Activated CD4-positive, alpha-beta T cell treated with anti-CD3 and anti-CD28 coated beads, Interleukin-2, amount 50 U/mL, for 16 hours (primary cell): Measurements from ENCODE around the gene TRIM69.
"Not testable (repeated sequence)": the region's sequence is repeated elsewhere in the genome, so short reads cannot be mapped to it uniquely, and the experiment has no call there.

Source experiments
- DNase-seq: peaks from one replicate; pipeline ENCODE4 v3.0.0-alpha.2; 2020

TRIM69 gene

DNA sequence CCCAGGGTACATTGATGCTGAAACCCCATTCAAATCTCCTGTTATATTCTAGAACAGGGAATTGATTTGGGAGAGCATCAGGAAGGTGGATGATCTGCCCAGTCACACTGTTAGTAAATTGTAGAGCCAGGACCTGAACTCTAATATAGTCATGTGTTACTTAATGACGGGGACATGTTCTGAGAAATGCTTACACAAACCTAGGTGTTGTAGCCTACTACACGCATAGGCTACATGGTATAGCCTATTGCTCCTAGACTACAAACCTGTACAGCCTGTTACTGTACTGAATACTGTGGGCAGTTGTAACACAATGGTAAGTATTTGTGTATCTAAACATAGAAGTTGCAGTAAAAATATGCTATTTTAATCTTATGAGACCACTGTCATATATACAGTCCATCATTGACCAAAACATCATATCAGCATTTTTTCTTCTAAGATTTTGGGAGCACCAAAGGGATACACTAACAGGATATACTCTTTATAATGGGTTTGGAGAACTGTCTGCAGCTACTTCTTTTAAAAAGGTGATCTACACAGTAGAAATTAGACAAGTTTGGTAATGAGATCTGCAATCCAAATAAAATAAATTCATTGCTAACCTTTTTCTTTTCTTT, 19.2 kb upstream of the TRIM69 start:
- DNase-seq, result no peak

DNA sequence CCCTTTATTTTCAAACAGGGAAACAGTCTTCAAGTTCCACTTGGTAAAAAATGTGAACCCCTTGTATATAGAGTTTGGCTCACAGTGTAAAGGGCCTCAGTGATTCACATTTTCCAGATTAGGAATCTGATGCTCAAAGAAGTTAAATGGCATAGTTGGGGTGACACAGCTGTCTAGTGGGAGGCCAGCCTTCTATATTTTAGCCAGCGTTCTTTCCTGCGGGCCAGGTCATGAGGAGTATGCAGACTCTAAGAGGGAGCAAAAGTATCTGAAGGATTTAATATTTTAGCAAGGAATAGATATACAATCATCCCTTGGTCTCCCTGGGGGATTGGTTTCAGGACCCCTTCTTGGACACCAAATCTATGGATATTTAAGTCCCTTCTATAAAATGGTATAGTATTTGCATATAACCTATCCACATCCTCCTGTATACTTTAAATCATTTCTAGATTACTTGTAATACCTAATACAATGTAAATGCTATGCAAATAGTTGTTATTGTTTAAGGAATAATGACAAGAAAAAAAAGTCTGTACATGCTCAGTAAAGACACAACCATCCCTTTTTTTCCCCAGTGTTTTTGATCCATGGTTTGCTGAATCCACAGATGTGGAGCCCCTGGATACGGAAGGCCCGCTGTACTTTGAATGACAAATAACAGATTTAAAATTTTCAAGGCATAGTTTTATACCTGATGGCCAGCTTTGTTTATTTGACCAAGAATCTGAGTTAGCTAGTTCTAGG, 18.0 kb upstream of the TRIM69 start:
- no peak for DNase-seq

DNA sequence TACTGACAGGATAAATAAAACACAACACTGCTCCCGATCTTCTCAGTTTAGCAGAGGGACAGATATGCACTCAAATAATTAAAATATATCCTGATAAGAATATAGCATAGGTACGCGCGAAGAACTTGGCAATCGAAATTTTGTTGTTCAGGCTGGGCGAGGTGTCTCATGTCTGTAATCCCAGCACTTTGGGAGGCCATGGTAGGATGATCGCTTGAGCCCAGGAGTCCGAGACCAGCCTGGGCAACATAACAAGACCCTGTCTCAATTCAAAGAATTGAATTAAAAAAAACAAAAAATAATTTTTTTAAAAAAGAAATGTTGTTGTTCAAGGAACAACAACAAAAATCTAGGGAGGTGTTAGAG, 17.4 kb upstream of the TRIM69 start:
- no peak for DNase-seq

DNA sequence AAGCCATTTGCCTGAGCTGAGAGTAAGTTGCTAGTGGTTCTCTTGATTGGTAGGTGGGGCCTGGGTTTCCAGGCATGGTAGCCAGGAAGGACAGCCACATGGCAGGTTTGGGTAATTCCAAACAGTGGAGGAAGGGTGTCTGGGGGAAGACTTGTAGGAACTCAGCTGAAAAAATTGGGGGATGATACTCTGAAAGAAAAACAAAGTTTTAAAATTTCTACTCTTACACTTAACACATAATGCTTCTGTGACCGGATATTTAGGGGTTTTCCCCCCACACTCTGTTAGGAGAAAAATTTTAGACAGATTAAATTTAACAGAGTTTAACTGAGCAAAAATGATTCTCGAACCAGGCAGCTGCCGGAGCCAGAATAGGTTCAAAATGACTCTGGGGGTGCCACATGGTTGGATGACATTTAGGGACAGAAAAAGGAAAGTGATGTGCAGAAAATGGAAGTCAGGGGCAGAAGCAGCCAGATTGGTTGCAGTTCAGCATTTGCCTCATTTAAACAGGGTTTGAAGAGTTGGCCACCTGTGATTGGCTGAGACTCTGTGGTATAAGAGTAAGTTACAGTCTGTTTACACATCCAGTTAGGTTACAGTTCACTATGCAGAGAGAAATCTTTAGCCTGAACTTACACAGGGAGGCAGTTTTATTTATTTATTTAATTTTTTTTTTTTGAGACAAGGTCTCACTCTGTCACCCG, 16.9 kb upstream of the TRIM69 start:
- DNase-seq, result peak; percentile 88

DNA sequence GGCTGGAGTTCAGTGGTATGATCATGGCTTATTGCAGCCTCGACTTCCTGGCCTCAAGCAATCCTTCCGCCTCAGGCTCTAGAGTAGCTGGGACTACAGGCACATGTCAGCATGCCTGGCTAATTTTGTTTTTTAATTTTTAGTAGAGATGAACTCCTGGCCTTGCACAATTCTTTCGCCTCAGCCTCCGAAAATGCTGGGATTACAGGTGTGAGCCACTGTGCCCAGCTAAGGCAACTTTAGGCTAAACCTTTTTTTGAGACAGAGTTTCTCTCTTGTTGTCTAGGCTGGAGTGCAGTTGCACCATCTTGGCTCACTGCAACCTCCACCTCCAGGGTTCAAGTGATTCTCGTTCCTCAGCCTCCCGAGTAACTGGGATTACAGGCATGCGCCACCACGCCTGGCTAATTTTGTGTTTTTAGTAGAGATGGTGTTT, 16.3 kb upstream of the TRIM69 start:
- DNase-seq, result not testable (repeated sequence)

DNA sequence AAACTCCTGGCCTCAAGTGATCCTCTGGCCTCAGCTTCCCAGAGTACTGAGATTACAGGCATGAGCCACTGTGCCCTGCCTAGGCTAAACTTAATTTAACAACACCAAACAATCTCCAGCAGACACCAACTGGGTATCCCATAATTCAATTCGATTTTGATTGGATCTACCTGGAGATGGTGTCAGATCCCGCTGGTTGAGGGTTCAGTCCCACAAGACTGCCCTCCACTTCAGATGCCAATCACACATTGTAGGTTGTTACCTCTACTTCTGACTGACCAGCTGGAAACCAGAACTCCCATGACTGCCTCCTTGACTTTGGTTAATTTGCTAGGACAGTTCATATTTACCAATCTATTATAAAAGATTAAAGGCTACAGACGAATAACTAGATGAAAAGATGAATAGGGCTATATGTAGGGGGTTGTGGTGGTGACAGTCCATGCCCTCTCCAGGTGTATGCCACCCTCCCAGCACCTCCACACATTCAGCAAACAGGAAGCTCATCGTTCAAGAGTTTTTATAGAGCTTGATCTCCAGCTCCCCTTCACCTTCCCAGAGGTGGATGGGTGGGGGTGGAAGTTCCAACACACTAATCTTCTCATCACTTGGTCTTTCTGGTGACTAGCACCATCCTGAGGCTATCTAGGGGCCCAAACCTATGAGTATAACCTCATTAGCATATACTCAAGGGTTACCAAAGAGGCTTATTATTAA, 15.7 kb upstream of the TRIM69 start:
- no peak for DNase-seq

DNA sequence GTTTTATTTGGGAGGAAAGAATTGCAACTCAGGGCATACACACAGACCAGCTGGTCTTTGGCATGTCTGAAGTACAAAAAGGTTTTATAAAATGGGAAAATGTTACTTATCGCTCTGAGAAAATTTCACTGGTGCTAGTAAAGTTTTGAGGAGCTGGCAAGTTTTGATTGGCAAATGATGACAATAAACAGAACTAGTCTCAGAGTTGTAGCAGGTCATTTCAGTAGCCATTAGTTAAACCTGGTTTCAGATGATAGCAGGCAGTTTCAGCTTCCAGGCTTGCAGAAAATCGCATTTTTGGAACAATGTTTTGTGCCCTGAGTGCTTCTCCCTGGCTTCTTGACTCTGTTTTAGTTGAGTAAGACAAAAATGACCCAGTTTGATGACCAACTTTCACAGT, 14.3 kb upstream of the TRIM69 start:
- DNase-seq, result no peak

DNA sequence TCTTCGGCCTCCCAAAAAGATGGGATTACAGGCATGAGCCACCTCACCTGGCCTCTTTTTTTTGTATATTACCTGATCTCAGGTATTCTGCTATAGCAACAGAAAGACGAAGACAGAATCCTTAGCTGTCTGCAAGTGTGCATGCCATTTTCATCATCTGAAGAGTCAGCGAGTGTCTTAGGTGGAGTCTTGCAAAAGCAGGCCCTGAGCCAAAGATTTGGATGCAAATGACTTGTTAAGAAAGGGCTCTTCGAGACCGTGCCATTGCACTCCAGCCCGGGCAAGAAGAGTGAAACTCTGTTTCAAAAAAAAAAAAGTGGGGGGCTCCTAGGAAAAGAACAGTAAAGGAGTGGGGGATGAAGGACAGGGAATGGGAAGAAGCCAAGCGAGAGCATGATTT, 10.2 kb upstream of the TRIM69 start:
- peak; percentile 42 for DNase-seq

DNA sequence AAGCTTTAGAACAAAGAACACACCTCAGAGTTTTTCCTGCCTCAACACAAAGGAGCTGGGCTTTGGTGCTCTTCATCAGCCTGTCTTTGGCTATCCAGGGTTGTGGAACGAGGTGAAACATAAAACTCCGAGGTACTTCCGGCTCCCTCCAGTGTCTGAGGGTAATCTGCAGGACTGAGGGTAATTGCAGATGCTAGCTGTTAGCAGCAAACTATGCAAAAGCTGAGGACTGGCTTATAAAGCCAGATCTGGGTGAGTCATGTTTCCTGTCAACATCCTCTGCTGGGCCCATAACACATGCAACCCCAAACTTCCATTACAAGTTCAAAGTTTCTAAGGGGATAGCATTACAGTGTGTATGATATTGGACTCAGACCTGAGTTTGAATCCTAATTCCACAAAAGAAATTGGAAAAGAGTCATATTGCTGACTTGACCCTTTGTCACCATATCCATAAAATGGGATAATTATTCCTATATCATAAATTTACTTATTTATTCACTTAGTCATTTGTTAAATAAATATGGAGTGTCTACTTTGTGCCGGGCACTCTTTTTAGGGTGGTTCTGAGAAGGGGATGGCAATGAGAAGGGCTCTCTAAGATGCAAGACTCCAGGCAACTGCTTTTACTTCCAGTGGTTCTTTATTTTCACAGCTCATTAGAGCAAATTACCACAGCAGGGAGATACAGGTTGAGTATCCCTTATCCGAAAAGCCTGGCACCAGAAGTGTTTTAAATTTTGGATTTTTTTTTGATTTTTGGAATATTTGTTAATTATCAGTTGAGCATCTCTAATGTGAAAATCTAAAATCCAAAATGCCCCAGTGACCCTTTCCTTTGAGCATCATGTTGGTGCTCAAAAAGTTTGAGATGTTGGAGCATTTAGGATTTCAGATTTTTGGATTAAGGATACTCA, 9.5 kb upstream of the TRIM69 start:
- peak; percentile 95 for DNase-seq

DNA sequence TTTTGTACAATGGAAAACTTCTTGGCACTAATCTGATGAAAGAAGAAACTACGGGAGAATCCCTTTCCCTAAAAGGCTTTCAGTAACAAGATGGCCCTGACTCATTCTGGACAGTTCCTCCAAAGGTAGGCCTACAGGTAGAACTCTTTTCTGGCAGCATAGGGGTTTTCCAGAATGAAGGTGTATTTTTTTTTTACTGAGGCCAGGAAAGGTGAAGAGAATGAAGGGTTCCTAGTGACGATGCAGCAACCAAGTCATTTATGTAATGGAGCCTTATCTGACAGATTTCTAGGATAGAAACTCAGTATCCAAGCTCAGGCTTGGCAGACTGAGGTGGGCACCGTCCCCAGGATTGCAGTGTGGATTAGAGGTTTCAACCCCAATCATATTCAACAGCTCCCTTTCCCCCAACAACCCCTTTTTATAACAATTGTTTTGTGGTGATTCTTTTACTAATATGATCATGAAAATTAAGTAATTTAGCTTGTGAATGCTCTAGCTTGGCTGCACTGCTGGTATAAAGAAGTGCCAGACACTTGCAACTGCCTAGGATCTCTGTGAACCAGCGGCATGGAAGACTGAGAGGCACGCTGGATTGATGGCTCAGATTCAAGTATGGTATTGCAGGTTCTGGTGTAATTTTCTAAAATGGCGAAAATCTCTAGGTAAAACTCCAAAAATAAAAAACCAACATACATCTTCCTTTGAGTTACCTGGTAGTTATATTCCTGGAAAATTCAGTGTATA, 8.7 kb upstream of the TRIM69 start:
- DNase-seq, result peak; percentile 41

DNA sequence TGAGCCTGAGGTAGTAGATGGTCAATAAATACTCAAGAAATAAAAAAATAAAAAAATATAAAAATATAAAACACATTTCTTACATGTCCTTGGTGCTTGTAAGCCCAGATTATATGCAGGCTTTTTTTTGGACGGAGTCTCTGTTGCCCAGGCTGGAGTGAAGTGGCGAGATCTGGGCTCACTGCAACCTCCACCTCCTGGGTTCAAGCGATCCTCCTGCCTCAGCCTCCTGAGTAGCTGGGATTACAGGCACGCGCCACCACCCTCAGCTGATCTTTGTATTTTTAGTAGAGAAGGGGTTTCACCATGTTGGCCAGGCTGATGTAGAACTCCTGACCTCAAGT, 8.1 kb upstream of the TRIM69 start:
- not testable (repeated sequence) for DNase-seq

DNA sequence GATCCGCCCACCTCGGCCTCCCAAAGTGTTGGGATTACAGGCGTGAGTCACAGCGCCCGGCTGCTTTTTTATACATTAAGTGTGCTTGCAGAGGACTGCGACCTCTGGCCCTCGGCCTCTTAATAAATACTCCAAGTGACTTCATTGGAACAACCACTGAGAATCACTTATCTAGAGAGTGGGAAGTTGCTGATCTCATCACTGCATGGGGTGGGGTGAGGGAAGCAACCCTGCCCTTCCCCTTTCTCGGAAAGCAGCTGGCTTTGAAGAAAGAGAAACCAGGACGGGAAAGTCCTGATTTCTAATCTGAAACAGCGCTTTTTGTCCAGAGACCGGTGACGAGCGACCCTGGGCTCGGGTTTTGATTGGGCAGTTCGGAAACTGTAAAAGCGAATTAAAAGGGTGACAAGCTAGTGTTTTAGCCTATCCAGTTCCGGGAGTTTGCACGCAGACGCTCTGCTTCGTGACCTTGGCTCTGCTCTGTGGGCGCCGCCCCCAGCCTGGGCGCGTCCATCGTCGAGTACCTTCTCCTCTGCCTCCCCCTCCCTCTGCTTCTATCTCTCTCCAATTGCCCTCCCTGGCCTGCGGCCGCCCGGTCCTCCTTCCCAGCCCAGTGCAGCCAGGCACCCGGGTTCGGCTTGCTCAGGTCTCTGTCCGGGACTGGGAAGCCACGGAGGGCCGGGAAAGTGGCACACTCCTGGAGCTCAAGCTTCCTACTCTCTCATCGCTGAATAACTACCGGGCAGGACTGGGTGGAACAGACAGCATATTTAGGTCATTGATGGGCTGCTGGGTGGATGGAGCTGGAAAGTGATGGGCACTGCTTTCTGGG, 7.5 kb upstream of the TRIM69 start:
- peak; percentile 99 for DNase-seq

DNA sequence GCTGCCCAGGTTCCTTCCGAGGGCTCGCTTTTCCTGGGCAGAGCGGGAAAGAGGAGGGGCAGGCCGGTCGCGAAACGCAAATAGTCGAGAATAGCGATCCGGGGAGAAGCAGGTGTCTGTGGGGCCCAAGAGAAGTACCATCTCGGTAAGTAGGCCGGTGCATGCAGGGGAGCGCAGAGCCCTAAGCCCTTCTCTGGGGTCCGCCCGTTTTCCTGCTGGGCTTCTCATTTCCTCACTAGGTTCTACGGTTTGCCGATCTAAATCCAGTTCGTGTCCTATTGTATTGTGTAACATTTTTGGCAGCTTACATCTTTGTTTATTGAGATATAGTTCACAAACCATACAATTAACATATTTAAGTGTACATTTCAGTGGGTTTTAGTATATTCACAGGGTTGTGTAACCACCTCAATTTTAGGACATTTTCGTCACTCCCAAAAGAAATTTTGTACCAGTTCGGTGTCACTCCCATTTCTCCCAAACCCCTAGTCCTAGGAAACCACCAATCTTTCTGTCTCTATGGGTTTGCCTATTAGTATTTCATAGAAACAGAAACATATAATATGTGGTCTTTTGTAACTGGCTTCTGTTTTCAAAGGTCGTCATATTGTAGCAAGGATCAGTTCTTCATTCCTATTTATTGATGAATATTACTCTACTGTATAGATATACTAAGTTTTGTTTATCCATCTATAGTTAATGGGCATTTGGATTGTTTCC, 6.8 kb upstream of the TRIM69 start:
- DNase-seq, result peak; percentile 46

DNA sequence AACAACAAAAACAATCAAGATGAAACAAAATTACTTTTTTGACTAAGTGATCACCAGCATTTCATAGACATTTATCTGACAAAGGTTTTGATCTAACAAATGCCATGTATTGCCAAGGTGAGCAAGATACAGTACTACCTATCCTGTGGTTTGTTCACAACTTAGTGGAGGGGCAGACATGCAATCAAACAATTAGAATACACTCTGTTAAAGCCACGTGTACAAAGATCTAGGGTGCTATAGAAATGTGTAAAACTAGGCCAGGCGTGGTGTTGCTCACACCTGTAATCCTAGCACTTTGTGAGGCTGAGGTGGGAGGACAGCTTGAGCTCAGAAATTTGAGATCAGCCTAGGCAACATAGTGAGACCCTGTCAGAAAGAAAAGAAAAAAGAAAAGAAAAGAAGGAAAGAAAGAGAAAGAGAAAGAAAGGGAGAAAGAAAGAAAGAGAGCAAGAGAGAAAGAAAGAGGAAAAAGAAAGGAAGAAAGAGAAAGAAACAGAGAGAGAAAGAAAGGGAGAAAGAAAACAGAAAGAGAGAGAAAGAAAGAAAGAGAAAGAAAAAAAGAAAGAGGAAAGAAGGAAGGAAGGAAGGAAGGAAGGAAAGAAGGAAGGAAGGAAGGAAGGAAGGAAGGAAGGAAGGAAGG, 1.4 kb upstream of the TRIM69 start:
- no peak for DNase-seq

DNA sequence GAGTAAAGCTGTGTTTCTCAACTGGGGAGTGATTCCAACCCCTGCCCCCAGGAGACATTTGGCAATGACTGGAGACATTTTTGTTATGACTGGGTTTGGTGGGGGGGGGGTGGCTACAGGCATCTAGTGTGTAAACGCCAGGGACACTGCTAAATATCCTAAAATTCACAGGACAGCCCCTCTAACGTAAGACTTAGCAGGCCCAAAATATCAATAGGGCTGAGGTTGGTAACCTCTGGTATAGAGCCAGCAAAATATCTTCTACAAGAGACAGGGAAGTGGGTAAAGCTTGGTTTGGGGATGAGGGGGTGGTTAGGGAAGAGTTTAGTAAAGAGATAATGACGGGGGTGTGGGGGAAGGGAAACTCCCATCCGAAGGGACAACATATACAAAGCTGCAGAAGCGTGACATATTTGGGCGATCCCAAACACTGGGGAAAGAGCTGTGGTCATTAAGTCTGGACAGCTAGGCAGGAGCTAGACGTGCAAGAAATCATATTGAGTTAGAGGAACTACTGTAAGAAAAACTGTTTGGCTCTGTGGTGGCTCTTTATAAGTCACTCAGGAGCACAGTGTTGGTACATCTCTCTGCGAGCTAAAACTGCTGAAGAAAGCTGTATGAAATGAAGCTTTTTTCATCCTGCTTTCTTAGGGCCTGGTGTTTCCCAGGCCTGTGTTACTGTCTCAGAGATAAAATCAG, 697 bp upstream of the TRIM69 start:
- peak; percentile 67 for DNase-seq

DNA sequence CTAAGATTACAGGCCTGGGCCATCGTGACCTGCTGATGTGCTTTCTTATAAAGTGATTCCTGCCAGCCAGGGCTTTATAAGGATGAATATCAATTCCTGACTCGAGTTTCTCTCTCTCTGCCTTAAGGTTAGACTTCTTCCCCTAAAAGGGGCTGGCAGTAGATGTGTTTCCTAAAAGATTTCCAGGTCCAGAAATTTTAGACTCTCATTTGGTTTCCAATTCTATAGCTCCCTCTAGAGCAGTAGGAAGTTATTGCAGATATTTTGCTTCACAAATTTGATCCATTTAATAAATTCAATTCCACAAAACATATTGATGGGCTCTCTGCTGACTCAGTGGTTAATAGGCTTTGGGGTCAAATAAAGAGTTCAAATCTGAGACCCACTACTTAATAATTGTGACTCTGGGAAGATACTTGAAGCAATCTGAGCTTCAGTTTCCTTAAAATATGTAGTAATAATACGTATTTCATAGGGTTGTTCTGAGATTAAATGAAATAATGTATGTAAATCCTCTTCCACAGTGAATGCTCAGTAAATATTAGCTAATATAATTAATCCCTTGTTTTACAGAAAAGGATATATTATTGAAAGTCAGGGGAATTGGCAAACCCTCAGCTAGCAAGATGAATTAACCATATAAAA, 2.1 kb downstream of the TRIM69 start:
- DNase-seq, result peak; percentile 56

DNA sequence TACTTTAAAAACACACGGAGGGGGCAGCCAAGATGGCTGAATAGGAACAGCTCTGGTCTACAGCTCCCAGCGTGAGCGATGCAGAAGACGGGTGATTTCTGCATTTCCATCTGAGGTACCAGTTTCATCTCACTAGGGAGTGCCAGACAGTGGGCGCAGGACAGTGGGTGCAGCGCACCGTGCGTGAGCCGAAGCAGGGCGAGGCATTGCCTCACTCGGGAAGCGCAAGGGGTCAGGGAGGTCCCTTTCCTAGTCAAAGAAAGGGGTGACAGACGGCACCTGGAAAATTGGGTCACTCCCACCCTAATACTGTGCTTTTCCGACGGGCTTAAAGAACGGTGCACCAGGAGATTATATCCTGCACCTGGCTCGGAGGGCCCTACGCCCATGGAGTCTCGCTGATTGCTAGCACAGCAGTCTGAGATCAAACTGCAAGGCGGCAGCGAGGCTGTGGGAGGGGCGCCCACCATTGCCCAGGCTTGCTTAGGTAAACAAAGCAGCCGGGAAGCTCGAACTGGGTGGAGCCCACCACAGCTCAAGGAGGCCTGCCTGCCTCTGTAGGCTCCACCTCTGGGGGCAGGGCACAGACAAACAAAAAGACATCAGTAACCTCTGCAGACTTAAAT, 3.0 kb downstream of the TRIM69 start:
- not testable (repeated sequence) for DNase-seq

DNA sequence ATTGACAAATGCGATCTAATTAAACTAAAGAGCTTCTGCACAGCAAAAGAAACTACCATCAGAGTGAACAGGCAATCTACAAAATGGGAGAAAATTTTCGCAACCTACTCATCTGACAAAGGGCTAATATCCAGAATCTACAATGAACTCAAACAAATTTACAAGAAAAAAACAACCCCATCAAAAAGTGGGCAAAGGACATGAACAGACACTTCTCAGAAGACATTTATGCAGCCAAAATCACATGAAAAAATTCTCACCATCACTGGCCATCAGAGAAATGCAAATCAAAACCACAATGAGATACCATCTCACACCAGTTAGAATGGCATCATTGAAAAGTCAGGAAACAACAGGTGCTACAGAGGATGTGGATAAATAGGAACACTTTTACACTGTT, 7.1 kb downstream of the TRIM69 start:
- not testable (repeated sequence) for DNase-seq
